Heart left ventricle (tissue), 16 donors: ENCODE data around the gene SMIM8. TPM values are rescaled to one million over a fixed set of nuclear protein-coding genes. Genes with fewer than 3 reads are reported as not detected.
A peak's percentile ranks its signal among the peaks of the same experiment; 100 is the strongest.

Experiments
- ATAC-seq, 4 donors: fragments of 200-7000 bp; cut with Tn5 transposase; one replicate each; pipeline ENCODE4 v1.9.1; 2020 to 2022; ENCODE audit warnings: moderate library complexity in 4 of 4, mild to moderate bottlenecking in 3 of 4, moderate number of reproducible peaks in 1 of 4
- DNase-seq, 5 donors: peaks; one replicate each; pipeline ENCODE4 v3.0.0-alpha.2; 2020
- H3K27ac ChIP-seq, 12 donors: fragments of 200-600 bp; sonication (generic) in 4 of 12; one replicate each; pipeline versions ENCODE4 v1.5.0 to v1.8.0; 2016 to 2022; ENCODE audit warnings: mild to moderate bottlenecking in 2 of 12
- H3K27me3 ChIP-seq, 9 donors: fragments of 200-600 bp; sonication (generic) in 2 of 9; one replicate each; pipeline versions ENCODE4 v1.5.1 to v1.8.0; 2016 to 2022; ENCODE audit warnings: mild to moderate bottlenecking in 3 of 9
- H3K36me3 ChIP-seq, 9 donors: fragments of 200-600 bp; sonication (generic) in 2 of 9; one replicate each; pipeline versions ENCODE4 v1.5.0 to v1.8.0; 2018 to 2022; ENCODE audit warnings: mild to moderate bottlenecking in 2 of 9
- H3K4me1 ChIP-seq, 12 donors: fragments of 200-600 bp; sonication (generic) in 4 of 12; one replicate each; pipeline versions ENCODE4 v1.5.0 to v1.8.0; 2016 to 2022; ENCODE audit warnings: mild to moderate bottlenecking in 3 of 12
- H3K4me3 ChIP-seq, 12 donors: fragments of 200-600 bp; sonication (generic) in 4 of 12; one replicate each; pipeline versions ENCODE4 v1.5.0 to v1.8.0; 2017 to 2022; ENCODE audit warnings: mild to moderate bottlenecking in 9 of 12, moderate library complexity in 4 of 12
- H3K9me3 ChIP-seq, 12 donors: fragments of 200-600 bp; sonication (generic) in 4 of 12; one replicate each; pipeline versions ENCODE4 v1.5.0 to v1.8.0; 2016 to 2022; ENCODE audit warnings: mild to moderate bottlenecking in 1 of 12
- POLR2A ChIP-seq, 2 donors: fragments of 450-650 bp; IDR thresholded peaks; one replicate each; pipeline ENCODE4 v1.6.1; 2017; ENCODE audit warnings: antibody characterized with exemption in 2 of 2, mild to moderate bottlenecking in 2 of 2, moderate library complexity in 2 of 2
- WGBS, 4 donors: extraction: QIAGEN DNeasy Blood & Tissue Kit in 2 of 4; methylation state at CpG; one replicate each; pipeline versions ENCODE4 v1.1.5 to v1.1.7; 2013 to 2018; 5-methylcytosine and 5-hydroxymethylcytosine counted together
- intact Hi-C, 10 donors: fragments of 100-400 bp; cut with DNase I; formaldehyde crosslinking; loops; one replicate each; pipeline versions ENCODE4 v1.11.1 to v1.14.2; 2022
- long read RNA-seq, 3 donors: library from polyadenylated mRNA; unstranded; transcript quantifications; one replicate each; pipeline ENCODE4 v2.0.0, GENCODE V29; 2020 to 2021
- polyA plus RNA-seq, 2 donors: library from polyadenylated mRNA; stranded (reverse); fragments of 200-250 nt; gene quantifications; one replicate each; pipeline ENCODE4 v1.2.3, GENCODE V29; 2013
- total RNA-seq, 9 donors: library from RNA; depleted of rRNA in 2 of 9; stranded (reverse); fragments of >200 nt in 2 of 9; fragmentation: NEBNext Ultra II Directional in 3 of 9; extraction: Animal tissue kit (Norgen Biotek cat#: 25700) in 3 of 9; gene quantifications; one replicate each; pipeline versions ENCODE4 v1.1.0 to v1.2.4, GENCODE V29; 2016 to 2023
- TF ChIP-seq, protein P1 (sequence below), 12 donors: fragments of 200-600 bp; sonication (generic) in 4 of 12; IDR thresholded peaks; one replicate each; pipeline versions ENCODE4 v1.5.0 to v1.8.0; 2018 to 2022; ENCODE audit warnings: antibody characterized with exemption in 12 of 12, mild to moderate bottlenecking in 5 of 12
- donor health status: ischemic (EF 13 %, LVEDD 7.1; RV severe dilation, severe dysfunction).
- donor health status: healthy with polysubstance abuse.
- donor health status: DM: no; HTN: yes; CAD: no.
- donor health status: DM: no; HTN: no; CAD: no.
- donor health status: ischemic (EF 25% LVEDD 6.9; RV normal size, moderate dysfunction).
- donor health status: ischemic (EF 25% LVEDD 5.7; RV mildly dilated, moderate dysfunction).
- donor health status: healthy.
- donor health status: DM: yes; HTN: yes; CAD: no.
- donor health status: ischemic (EF 35%, LVEDD 5.7; RV mildly dilated, moderate dysfunction).
- donor health status: nonischemic (EF 11% LVEDD 7.7; RV severe dilation, severe dysfunction).
- donor health status: DM: yes; HTN: yes; CAD: no.
- donor health status: PGD.
- donor health status: ischemic (EF 29% LVEDD 5.4; RV normal size, mild dysfunction).
- donor health status: nonischemic (EF 23%, LVEDD 6.1; RV moderate dilation, normal function).

Gene SMIM8
- 10 to 100 TPM in 3 of 9 donors, 1 to 10 TPM in 6; 6.0 to 17.5 (median 9.0) TPM for total RNA-seq
- 1 to 10 TPM; 5.9 to 9.7 TPM for polyA plus RNA-seq
- long read RNA-seq, donor 1, transcript SMIM8-201 (3 exons, 2,405 nt), result major isoform, 7 of 13 reads
- long read RNA-seq, donor 1, partial matches to known transcripts, result 4 of 13 reads
- long read RNA-seq, donor 1, other reads (novel, unspliced or antisense), result 1 of 13 reads
- long read RNA-seq, donor 2, transcript SMIM8-201 (3 exons, 2,405 nt), result major isoform, 23 of 31 reads
- long read RNA-seq, donor 2, partial matches to known transcripts, result 4 of 31 reads
- long read RNA-seq, donor 2, other reads (novel, unspliced or antisense), result 3 of 31 reads
- long read RNA-seq, donor 3, transcript SMIM8-201 (3 exons, 2,405 nt), result major isoform, 15 of 19 reads
- long read RNA-seq, donor 3, partial matches to known transcripts, result 2 of 19 reads
- long read RNA-seq, donor 3, other reads (novel, unspliced or antisense), result 2 of 19 reads

DNA sequence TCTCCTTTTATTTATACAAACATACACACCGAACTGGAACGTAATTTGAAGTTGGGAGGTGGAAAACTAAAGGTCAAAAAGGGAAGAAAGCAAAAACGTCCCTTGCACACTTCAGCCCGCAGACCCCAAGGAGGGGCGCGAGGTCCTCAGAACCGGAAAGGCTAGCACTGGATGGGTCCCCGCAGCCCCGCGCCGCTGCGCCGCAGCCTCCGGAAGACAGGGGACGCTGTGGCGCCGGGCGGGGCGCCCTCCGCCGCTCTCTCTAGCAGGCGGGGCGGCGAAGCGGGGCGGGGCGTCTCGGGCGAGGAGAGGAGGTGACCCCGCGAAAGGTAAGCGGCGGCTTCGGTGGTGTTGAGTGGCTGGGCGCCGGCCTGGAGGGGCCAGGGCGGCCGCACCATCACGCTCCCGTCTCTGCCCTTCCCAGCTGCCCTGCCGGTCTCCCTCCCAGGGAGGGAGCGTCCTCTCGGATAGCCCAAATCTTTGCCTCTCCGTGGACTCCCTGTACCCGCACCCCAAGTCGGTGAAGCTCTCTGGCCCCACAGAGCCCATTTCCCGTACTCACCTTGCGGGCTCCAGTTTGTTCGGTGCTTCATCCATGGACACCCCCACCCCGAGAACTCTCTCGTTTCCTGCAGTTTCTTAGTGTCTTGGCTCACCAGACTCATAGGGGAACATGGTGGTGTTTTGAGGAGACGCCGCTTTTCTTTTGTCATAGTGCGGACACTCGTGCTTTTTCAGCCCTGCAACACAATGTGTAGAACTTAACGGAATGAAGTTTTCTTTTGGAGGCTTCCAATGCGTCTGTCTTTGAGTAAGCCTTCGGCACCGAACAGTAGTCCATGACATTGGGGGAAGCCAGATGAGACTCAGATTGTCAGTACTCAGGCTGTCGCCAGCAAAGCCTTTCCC lies at the start of gene SMIM8:
Gene SMIM8, plus strand, starts transcription at position 285 of the 909 bp plus-strand sequence. CDS start 14,444 bp downstream, outside the sequence.
- no peaks in the 10 kb centered on the region for H3K36me3 ChIP-seq
- H3K27ac ChIP-seq, result peak within 1 kb of the TSS in 11 of 12 donors; percentile 60 to 91 (median 80)
- ATAC-seq (peak; percentile 93 to 100 (median 100)), DNase-seq (peak; percentile 84 to 92 (median 90))
- peaks cover 0 to 5% (median 0%) of the 10 kb centered on the region in 12 donors for H3K4me1 ChIP-seq
- intact Hi-C loops, result loop anchor here in 3 of 10 donors (1.0 to 10.0 kb wide), 4 partner anchors 150 to 165 kb away; partner anchors contain the start of genes SLC35A1 (in 2 of the 3) and ZNF292 (in 1 of the 3)
- no peaks in the 10 kb centered on the region for H3K27me3 ChIP-seq
- peak within 1 kb of the TSS; percentile 45 to 99 (median 84) for H3K4me3 ChIP-seq
- H3K9me3 ChIP-seq, result peaks cover 0 to 7% (median 0%) of the 10 kb centered on the region in 12 donors
- peak in 1 of 2 donors; percentile 50 for TF ChIP-seq POLR2A (IDR thresholded peaks at IDR 0.05)
- TF ChIP-seq, protein P1, sequence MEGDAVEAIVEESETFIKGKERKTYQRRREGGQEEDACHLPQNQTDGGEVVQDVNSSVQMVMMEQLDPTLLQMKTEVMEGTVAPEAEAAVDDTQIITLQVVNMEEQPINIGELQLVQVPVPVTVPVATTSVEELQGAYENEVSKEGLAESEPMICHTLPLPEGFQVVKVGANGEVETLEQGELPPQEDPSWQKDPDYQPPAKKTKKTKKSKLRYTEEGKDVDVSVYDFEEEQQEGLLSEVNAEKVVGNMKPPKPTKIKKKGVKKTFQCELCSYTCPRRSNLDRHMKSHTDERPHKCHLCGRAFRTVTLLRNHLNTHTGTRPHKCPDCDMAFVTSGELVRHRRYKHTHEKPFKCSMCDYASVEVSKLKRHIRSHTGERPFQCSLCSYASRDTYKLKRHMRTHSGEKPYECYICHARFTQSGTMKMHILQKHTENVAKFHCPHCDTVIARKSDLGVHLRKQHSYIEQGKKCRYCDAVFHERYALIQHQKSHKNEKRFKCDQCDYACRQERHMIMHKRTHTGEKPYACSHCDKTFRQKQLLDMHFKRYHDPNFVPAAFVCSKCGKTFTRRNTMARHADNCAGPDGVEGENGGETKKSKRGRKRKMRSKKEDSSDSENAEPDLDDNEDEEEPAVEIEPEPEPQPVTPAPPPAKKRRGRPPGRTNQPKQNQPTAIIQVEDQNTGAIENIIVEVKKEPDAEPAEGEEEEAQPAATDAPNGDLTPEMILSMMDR (IDR thresholded peaks at IDR 0.05), result peak; percentile 96 to 100 (median 98)
- 0 to 2% (median 1%) methylated on average over 46 to 60 of the region's 60 CpGs for WGBS, 4 donors

DNA sequence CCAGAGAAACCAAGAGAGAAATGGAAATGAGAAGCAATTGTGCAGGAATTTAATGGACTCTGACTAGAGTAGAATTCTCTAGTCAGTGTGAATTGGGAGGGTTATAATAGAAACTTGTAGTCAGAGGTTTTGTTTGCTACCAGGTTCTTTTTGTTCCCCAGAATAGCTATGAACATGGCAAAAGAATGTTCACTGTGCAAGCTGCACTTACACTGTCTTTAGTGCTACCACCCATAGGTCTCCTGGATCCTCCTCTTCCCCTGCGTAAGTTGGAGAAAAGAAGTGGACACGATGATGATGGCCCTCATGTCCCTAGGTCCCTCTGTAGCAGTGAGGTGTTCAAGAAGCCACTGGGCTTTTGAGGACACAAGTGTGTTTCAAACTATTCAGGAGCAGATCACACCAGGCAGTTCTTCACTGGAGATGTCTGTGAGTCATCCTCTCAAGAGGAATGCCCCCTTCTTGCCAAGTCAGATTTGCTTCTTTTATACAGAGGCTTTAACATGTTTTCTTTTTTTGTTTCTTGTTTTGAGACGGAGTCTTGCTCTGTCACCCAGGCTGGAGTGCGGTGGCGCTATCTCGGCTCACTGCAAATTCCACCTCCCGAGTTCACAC lies 47.6 kb upstream of the SMIM8 start:
- ATAC-seq (peak in 3 of 4 donors; percentile 13 to 63 (median 54)), DNase-seq (no peak)
- TF ChIP-seq, protein P1 (IDR thresholded peaks at IDR 0.05), result no peak
- no peak for TF ChIP-seq POLR2A (IDR thresholded peaks at IDR 0.05)
- intact Hi-C loops, result no loop called here
- H3K9me3 ChIP-seq, result no peaks in the 10 kb centered on the region
- H3K27ac ChIP-seq, result no peak overlapping the region
- peaks cover 0 to 14% (median 0%) of the 10 kb centered on the region in 12 donors for H3K4me1 ChIP-seq
- H3K27me3 ChIP-seq, result no peaks in the 10 kb centered on the region
- WGBS, 4 donors, result 77 to 88% (median 82%) methylated on average over 7 of the region's 7 CpGs
- H3K36me3 ChIP-seq, result no peaks in the 10 kb centered on the region
- H3K4me3 ChIP-seq, result no peak overlapping the region

- no peak for ATAC-seq
- 77 to 100% (median 83%) methylated on average over 1 of the region's 1 CpG for WGBS, 4 donors
- H3K4me1 ChIP-seq, result peaks cover 0 to 14% (median 0%) of the 10 kb centered on the region in 12 donors
- intact Hi-C loops, result no loop called here
- no peak overlapping the region for H3K4me3 ChIP-seq
- H3K27ac ChIP-seq, result no peak overlapping the region
- H3K9me3 ChIP-seq, result no peaks in the 10 kb centered on the region
- H3K27me3 ChIP-seq, result no peaks in the 10 kb centered on the region
- TF ChIP-seq, protein P1 (IDR thresholded peaks at IDR 0.05), result no peak
- no peak for TF ChIP-seq POLR2A (IDR thresholded peaks at IDR 0.05)
- H3K36me3 ChIP-seq, result no peaks in the 10 kb centered on the region
- no peak for DNase-seq
Observed at GRCh38 chr6:87276624-87277023, 45.8 kb upstream of the SMIM8 start.
